H1 (cell line): ENCODE measurements around the gene NCF4.

Source experiments
- POLR2A ChIP-seq, 2 experiments: IDR thresholded peaks; 1 replicate in 1 of 2; 2 replicates in 1 of 2; pipeline ENCODE4 v1.6.1; 2011; ENCODE audit warnings: low read depth in 2 of 2, low read length in 2 of 2, mild to moderate bottlenecking in 2 of 2; ENCODE audit errors: control extremely low read depth in 1 of 2
- RAD21 ChIP-seq, 2 experiments: IDR thresholded peaks in 1 of 2; conservative IDR thresholded peaks in 1 of 2; 2 replicates each; pipeline ENCODE4 v1.6.1; 2011; ENCODE audit warnings: low read depth in 2 of 2, low read length in 2 of 2, improper control_type of control experiment in 1 of 2, inconsistent platforms in 1 of 2, mild to moderate bottlenecking in 1 of 2, moderate library complexity in 1 of 2

- no peak for TF ChIP-seq POLR2A (IDR thresholded peaks at IDR 0.05; ENCODE audit: control extremely low read depth in 1 of 2, low read depth in 2 of 2, low read length in 2 of 2)
- no peak for TF ChIP-seq RAD21 (IDR thresholded peaks at IDR 0.05 in 1 of 2, conservative IDR thresholded peaks at IDR 0.05 in 1 of 2; ENCODE audit: low read depth in 2 of 2, low read length in 2 of 2)
These were observed 60.7 kb downstream of the NCF4 start for GRCh38 chr22:36921309-36922104.
